Measurements from ENCODE around the gene PTPRA. TPM values are rescaled to one million over a fixed set of nuclear protein-coding genes. Genes with fewer than 3 reads are reported as not detected.

Gene PTPRA
- total and polyA plus RNA-seq, 2 of the 13 experiments (the other 11 are each of a cell fraction or from before 2014, with no cell fraction given), result 47.2 to 127 TPM

DNA sequence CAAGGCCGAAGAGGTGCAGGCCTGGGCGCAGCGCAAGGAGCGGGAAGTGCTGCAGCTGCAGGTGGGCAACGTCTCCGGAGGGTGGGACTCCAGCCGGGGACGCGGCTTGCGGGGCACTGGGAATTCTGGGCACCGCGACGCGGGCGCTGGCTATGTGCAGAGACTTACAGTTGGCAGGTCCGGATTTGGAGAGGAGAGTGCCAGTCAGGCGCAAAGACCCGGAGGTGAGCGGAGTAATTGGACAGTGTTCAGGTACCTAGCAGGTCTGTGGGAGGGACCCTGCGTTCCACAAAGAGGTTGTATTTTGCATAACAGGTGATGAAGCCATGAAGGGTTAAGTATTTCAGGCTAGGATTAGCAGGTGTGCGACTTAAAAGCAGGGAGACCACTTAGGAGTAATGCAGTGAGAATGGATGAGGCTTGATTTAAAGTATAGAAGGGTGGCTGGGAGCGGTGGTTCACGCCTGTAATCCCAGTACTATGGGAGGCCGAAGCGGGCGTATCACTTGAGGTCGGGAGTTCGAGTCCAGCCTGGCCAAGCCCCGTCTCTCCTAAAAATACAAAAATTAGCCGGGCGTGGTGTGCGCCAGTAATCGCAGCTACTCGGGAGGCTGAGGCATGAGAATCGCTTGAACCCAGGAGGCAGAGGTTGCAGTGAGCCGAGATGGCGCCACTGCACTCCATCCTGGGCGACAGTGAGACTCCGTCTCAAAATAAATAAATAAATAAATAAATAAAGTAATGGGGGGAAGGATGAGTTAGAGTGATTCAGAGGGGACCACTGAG lies 173.6 kb downstream of the PTPRA start (continued):
- peak; percentile 19; the same call in 1 of the 2 replicates for TF ChIP-seq NFKBIZ (CRISPR knock-in tag; IDR thresholded peaks at IDR 0.05)
- TF ChIP-seq, protein P1, sequence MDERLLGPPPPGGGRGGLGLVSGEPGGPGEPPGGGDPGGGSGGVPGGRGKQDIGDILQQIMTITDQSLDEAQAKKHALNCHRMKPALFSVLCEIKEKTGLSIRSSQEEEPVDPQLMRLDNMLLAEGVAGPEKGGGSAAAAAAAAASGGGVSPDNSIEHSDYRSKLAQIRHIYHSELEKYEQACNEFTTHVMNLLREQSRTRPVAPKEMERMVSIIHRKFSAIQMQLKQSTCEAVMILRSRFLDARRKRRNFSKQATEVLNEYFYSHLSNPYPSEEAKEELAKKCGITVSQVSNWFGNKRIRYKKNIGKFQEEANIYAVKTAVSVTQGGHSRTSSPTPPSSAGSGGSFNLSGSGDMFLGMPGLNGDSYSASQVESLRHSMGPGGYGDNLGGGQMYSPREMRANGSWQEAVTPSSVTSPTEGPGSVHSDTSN (CRISPR knock-in tag; IDR thresholded peaks at IDR 0.05), result peak; percentile 46

DNA sequence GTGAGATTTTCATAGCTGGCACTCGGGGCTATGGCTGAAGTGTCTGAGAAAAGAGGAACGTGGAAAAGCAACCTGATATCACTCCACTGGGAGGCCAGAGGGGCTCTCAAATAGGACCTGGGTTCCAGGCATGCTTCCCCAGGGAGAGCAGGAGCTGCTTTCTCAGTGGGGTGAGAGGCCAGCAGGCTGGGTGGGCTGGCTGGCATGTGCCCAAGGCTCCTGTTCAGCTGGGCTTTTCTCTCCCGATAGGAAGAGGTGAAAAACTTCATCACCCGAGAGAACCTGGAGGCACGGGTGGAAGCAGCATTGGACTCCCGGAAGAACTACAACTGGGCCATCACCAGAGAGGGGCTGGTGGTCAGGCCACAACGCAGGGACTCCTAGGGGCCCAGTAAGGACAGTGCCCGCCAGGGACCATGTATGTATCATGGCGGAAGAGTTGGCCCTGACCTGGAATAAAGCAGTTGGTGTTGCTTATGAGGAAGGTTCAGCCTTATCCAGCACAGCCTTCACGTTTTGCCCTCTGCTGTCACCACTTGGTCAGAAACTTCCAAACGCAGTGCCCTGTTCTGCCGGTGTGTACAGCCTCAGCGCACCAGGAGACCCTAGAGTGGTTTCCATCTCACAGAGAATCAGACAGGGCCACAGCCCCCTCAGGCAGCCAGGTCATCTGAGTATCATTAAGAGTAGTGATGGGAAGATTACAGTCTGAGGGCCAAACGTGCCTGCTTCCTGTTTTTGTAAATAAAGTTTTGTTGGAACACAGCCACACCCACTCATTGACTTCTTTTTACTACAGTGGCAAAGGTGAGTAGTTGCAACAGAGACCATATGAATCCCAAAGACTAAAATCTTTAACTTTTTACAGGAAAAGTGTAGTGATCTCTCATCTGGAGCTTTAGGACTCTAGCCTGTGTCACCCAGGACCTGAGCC lies 174.5 kb downstream of the PTPRA start:
- intact Hi-C loops (cut with micrococcal nuclease; ENCODE audit: unreplicated experiment), result loop anchor here (10.0 kb wide), 1 partner anchor 133 kb away; no protein-coding TSS in a partner anchor
- ChIA-PET POLR2A (no interaction called here), CTCF (ENCODE audit: low intra/inter-chr PET ratio, low total read pairs) (interaction anchor here (0.6 kb wide), 1 partner anchor 12 kb away, joined by 3 read pairs; no protein-coding TSS in a partner anchor)
- H2AFZ ChIP-seq (ENCODE audit: low read length), result no peak overlapping the region
- DNase-seq (ENCODE audit: low spot score) (no peak), FAIRE-seq (no peak), ATAC-seq (no peak)
- H3K9ac ChIP-seq (ENCODE audit: insufficient read depth, low read depth, low read length), result peak overlapping the region; percentile 89
- BruUV-seq (replicated peaks), result TSS peak; percentile 41
- H4K20me1 ChIP-seq (ENCODE audit: insufficient read depth, low read length), result no peaks in the 10 kb centered on the region
- H3K4me1 ChIP-seq (ENCODE audit: insufficient read depth, low read length), result peaks cover 44% of the 10 kb centered on the region
- H3K4me3 ChIP-seq (replicated peaks in 1 of 3; ENCODE audit: insufficient read depth in 1 of 3, low read depth in 2 of 3, low read length in 3 of 3), result peak overlapping the region in 2 of 3 experiments; percentile 95 to 97; a peak in 3 of 6 replicates
- no peak overlapping the region for H3K27ac ChIP-seq (ENCODE audit: extremely low read length, insufficient read depth, low read length)
- WGBS (ENCODE audit: low lambda C conversion rate), result 92% methylated on average over 14 of the region's 14 CpGs
- in situ Hi-C loops (cut with HindIII; ENCODE audit: extremely low pct_ligation_motif_present, low pct_unique_long_range_greater_than_20kb), result no loop called here
- H3K4me2 ChIP-seq (ENCODE audit: low read depth, low read length), result peak overlapping the region; percentile 99
- peaks cover 18% of the 10 kb centered on the region for H3K79me2 ChIP-seq (ENCODE audit: insufficient read depth, low read length)
- peaks cover 18 to 29% of the 10 kb centered on the region in 2 experiments for H3K36me3 ChIP-seq (replicated peaks in 1 of 2; ENCODE audit: control insufficient read depth in 1 of 2, insufficient read depth in 2 of 2, low read length in 2 of 2)
- no peaks in the 10 kb centered on the region; a peak in 1 of 5 replicates for H3K27me3 ChIP-seq (ENCODE audit: control insufficient read depth in 1 of 2, insufficient read depth in 2 of 2, low read length in 2 of 2)
- H3K9me3 ChIP-seq (ENCODE audit: low read length), result no peaks in the 10 kb centered on the region
- 0 out of 2 replicates have a peak, but pooled peaks have one; percentile 27 for TF ChIP-seq PPARG (CRISPR knock-in tag; conservative IDR thresholded peaks at IDR 0.05)
- no peak for TF ChIP-seq LBX2 (CRISPR knock-in tag; IDR thresholded peaks at IDR 0.05; ENCODE audit: borderline replicate concordance)
- TF ChIP-seq, protein P2, sequence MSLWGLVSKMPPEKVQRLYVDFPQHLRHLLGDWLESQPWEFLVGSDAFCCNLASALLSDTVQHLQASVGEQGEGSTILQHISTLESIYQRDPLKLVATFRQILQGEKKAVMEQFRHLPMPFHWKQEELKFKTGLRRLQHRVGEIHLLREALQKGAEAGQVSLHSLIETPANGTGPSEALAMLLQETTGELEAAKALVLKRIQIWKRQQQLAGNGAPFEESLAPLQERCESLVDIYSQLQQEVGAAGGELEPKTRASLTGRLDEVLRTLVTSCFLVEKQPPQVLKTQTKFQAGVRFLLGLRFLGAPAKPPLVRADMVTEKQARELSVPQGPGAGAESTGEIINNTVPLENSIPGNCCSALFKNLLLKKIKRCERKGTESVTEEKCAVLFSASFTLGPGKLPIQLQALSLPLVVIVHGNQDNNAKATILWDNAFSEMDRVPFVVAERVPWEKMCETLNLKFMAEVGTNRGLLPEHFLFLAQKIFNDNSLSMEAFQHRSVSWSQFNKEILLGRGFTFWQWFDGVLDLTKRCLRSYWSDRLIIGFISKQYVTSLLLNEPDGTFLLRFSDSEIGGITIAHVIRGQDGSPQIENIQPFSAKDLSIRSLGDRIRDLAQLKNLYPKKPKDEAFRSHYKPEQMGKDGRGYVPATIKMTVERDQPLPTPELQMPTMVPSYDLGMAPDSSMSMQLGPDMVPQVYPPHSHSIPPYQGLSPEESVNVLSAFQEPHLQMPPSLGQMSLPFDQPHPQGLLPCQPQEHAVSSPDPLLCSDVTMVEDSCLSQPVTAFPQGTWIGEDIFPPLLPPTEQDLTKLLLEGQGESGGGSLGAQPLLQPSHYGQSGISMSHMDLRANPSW (CRISPR knock-in tag; IDR thresholded peaks at IDR 0.05; ENCODE audit: borderline replicate concordance), result 0 out of 2 replicates have a peak, but pooled peaks have one; percentile 1
- TF ChIP-seq MYC (CRISPR knock-in tag; IDR thresholded peaks at IDR 0.05; ENCODE audit: borderline replicate concordance), result 0 out of 2 replicates have a peak, but pooled peaks have one; percentile 21
- no peak for TF ChIP-seq CHD2 (IDR thresholded peaks at IDR 0.05; ENCODE audit: low read depth, low read length)
- TF ChIP-seq ELF1 (CRISPR knock-in tag; IDR thresholded peaks at IDR 0.05), result 0 out of 2 replicates have a peak, but pooled peaks have one; percentile 41
- TF ChIP-seq CHD4 (IDR thresholded peaks at IDR 0.05; ENCODE audit: borderline replicate concordance, low read length), result no peak
- no peak for TF ChIP-seq RXRA (CRISPR knock-in tag; IDR thresholded peaks at IDR 0.05)
- TF ChIP-seq THAP11 (CRISPR knock-in tag; IDR thresholded peaks at IDR 0.05), result peak; percentile 54
